ENCODE data around the gene SPTB.

Gene SPTB

GRCh38 chr14:64868841-64869240 lies 10.9 kb downstream of the SPTB start:
- H3K27ac ChIP-seq (ENCODE audit: low read depth in 2 of 2, low read length in 2 of 2), result no peak overlapping the region

GRCh38 chr14:64868379-64868778 lies 11.3 kb downstream of the SPTB start:
- no peaks in the 10 kb centered on the region for H3K4me1 ChIP-seq (ENCODE audit: control insufficient read depth in 2 of 2, insufficient read depth in 2 of 2, low read length in 2 of 2)
- H3K9ac ChIP-seq (ENCODE audit: low read depth in 1 of 2, low read length in 2 of 2), result no peak overlapping the region
- peaks cover 3 to 8% of the 10 kb centered on the region in 2 donors for H3K27me3 ChIP-seq (ENCODE audit: control insufficient read depth in 2 of 2, insufficient read depth in 2 of 2, low read length in 2 of 2)
- no peak overlapping the region for H3K27ac ChIP-seq (ENCODE audit: low read depth in 2 of 2, low read length in 2 of 2)
- H3K9me3 ChIP-seq (ENCODE audit: control insufficient read depth in 2 of 2, low read length in 2 of 2), result no peaks in the 10 kb centered on the region
- H3K4me3 ChIP-seq (ENCODE audit: low read length in 2 of 2), result no peak overlapping the region
- no peaks in the 10 kb centered on the region for H3K36me3 ChIP-seq (ENCODE audit: control insufficient read depth in 2 of 2, insufficient read depth in 2 of 2, low read length in 2 of 2)

More at GRCh38 chr14:64868841-64869240, 10.9 kb downstream of the SPTB start:
- Histone ChIP-seq H3K9ac (ENCODE audit: low read depth in 1 of 2, low read length in 2 of 2) (no peak overlapping the region), H3K9me3 (ENCODE audit: control insufficient read depth in 2 of 2, low read length in 2 of 2) (no peaks in the 10 kb centered on the region), H3K36me3 (ENCODE audit: control insufficient read depth in 2 of 2, insufficient read depth in 2 of 2, low read length in 2 of 2) (no peaks in the 10 kb centered on the region), H3K4me3 (ENCODE audit: low read length in 2 of 2) (no peak overlapping the region), H3K27me3 (ENCODE audit: control insufficient read depth in 2 of 2, insufficient read depth in 2 of 2, low read length in 2 of 2) (peaks cover 3 to 8% of the 10 kb centered on the region in 2 donors), H3K4me1 (ENCODE audit: control insufficient read depth in 2 of 2, insufficient read depth in 2 of 2, low read length in 2 of 2) (no peaks in the 10 kb centered on the region)

- Histone ChIP-seq H3K4me3 (ENCODE audit: low read length in 2 of 2) (no peak overlapping the region), H3K27me3 (ENCODE audit: control insufficient read depth in 2 of 2, insufficient read depth in 2 of 2, low read length in 2 of 2) (peaks cover 3 to 8% of the 10 kb centered on the region in 2 donors), H3K4me1 (ENCODE audit: control insufficient read depth in 2 of 2, insufficient read depth in 2 of 2, low read length in 2 of 2) (no peaks in the 10 kb centered on the region), H3K9me3 (ENCODE audit: control insufficient read depth in 2 of 2, low read length in 2 of 2) (no peaks in the 10 kb centered on the region), H3K36me3 (ENCODE audit: control insufficient read depth in 2 of 2, insufficient read depth in 2 of 2, low read length in 2 of 2) (no peaks in the 10 kb centered on the region), H3K27ac (ENCODE audit: low read depth in 2 of 2, low read length in 2 of 2) (no peak overlapping the region), H3K9ac (ENCODE audit: low read depth in 1 of 2, low read length in 2 of 2) (no peak overlapping the region)
These were observed 12.5 kb downstream of the SPTB start for GRCh38 chr14:64867182-64867581.

GRCh38 chr14:64865992-64866391 lies 13.7 kb downstream of the SPTB start:
- Histone ChIP-seq H3K27me3 (ENCODE audit: control insufficient read depth in 2 of 2, insufficient read depth in 2 of 2, low read length in 2 of 2) (peaks cover 3 to 8% of the 10 kb centered on the region in 2 donors), H3K4me1 (ENCODE audit: control insufficient read depth in 2 of 2, insufficient read depth in 2 of 2, low read length in 2 of 2) (no peaks in the 10 kb centered on the region), H3K27ac (ENCODE audit: low read depth in 2 of 2, low read length in 2 of 2) (no peak overlapping the region), H3K9ac (ENCODE audit: low read depth in 1 of 2, low read length in 2 of 2) (no peak overlapping the region), H3K36me3 (ENCODE audit: control insufficient read depth in 2 of 2, insufficient read depth in 2 of 2, low read length in 2 of 2) (no peaks in the 10 kb centered on the region), H3K9me3 (ENCODE audit: control insufficient read depth in 2 of 2, low read length in 2 of 2) (no peaks in the 10 kb centered on the region), H3K4me3 (ENCODE audit: low read length in 2 of 2) (no peak overlapping the region)

GRCh38 chr14:64865109-64865508 lies 14.6 kb downstream of the SPTB start:
- H3K27me3 ChIP-seq (ENCODE audit: control insufficient read depth in 2 of 2, insufficient read depth in 2 of 2, low read length in 2 of 2), result peaks cover 3 to 8% of the 10 kb centered on the region in 2 donors
- no peak overlapping the region for H3K27ac ChIP-seq (ENCODE audit: low read depth in 2 of 2, low read length in 2 of 2)
- H3K36me3 ChIP-seq (ENCODE audit: control insufficient read depth in 2 of 2, insufficient read depth in 2 of 2, low read length in 2 of 2), result no peaks in the 10 kb centered on the region
- H3K9me3 ChIP-seq (ENCODE audit: control insufficient read depth in 2 of 2, low read length in 2 of 2), result no peaks in the 10 kb centered on the region
- H3K4me1 ChIP-seq (ENCODE audit: control insufficient read depth in 2 of 2, insufficient read depth in 2 of 2, low read length in 2 of 2), result no peaks in the 10 kb centered on the region
- no peak overlapping the region for H3K9ac ChIP-seq (ENCODE audit: low read depth in 1 of 2, low read length in 2 of 2)
- no peak overlapping the region for H3K4me3 ChIP-seq (ENCODE audit: low read length in 2 of 2)

GRCh38 chr14:64864258-64864657 lies 15.4 kb downstream of the SPTB start:
- no peak overlapping the region for H3K27ac ChIP-seq (ENCODE audit: low read depth in 2 of 2, low read length in 2 of 2)
- no peaks in the 10 kb centered on the region for H3K36me3 ChIP-seq (ENCODE audit: control insufficient read depth in 2 of 2, insufficient read depth in 2 of 2, low read length in 2 of 2)
- no peaks in the 10 kb centered on the region for H3K4me1 ChIP-seq (ENCODE audit: control insufficient read depth in 2 of 2, insufficient read depth in 2 of 2, low read length in 2 of 2)
- H3K4me3 ChIP-seq (ENCODE audit: low read length in 2 of 2), result no peak overlapping the region
- peaks cover 3 to 8% of the 10 kb centered on the region in 2 donors for H3K27me3 ChIP-seq (ENCODE audit: control insufficient read depth in 2 of 2, insufficient read depth in 2 of 2, low read length in 2 of 2)
- H3K9ac ChIP-seq (ENCODE audit: low read depth in 1 of 2, low read length in 2 of 2), result no peak overlapping the region
- H3K9me3 ChIP-seq (ENCODE audit: control insufficient read depth in 2 of 2, low read length in 2 of 2), result no peaks in the 10 kb centered on the region

- Histone ChIP-seq H3K4me1 (ENCODE audit: control insufficient read depth in 2 of 2, insufficient read depth in 2 of 2, low read length in 2 of 2) (no peaks in the 10 kb centered on the region), H3K9me3 (ENCODE audit: control insufficient read depth in 2 of 2, low read length in 2 of 2) (no peaks in the 10 kb centered on the region), H3K27me3 (ENCODE audit: control insufficient read depth in 2 of 2, insufficient read depth in 2 of 2, low read length in 2 of 2) (peaks cover 0 to 4% of the 10 kb centered on the region in 2 donors), H3K36me3 (ENCODE audit: control insufficient read depth in 2 of 2, insufficient read depth in 2 of 2, low read length in 2 of 2) (no peaks in the 10 kb centered on the region), H3K4me3 (ENCODE audit: low read length in 2 of 2) (no peak overlapping the region), H3K9ac (ENCODE audit: low read depth in 1 of 2, low read length in 2 of 2) (no peak overlapping the region), H3K27ac (ENCODE audit: low read depth in 2 of 2, low read length in 2 of 2) (no peak overlapping the region)
These were observed 17.8 kb downstream of the SPTB start for GRCh38 chr14:64861916-64862315.

GRCh38 chr14:64860039-64860438 lies 19.7 kb downstream of the SPTB start:
- Histone ChIP-seq H3K27me3 (ENCODE audit: control insufficient read depth in 2 of 2, insufficient read depth in 2 of 2, low read length in 2 of 2) (peaks cover 0 to under 1% of the 10 kb centered on the region in 2 donors), H3K27ac (ENCODE audit: low read depth in 2 of 2, low read length in 2 of 2) (no peak overlapping the region), H3K9ac (ENCODE audit: low read depth in 1 of 2, low read length in 2 of 2) (no peak overlapping the region), H3K36me3 (ENCODE audit: control insufficient read depth in 2 of 2, insufficient read depth in 2 of 2, low read length in 2 of 2) (no peaks in the 10 kb centered on the region), H3K9me3 (ENCODE audit: control insufficient read depth in 2 of 2, low read length in 2 of 2) (no peaks in the 10 kb centered on the region), H3K4me1 (ENCODE audit: control insufficient read depth in 2 of 2, insufficient read depth in 2 of 2, low read length in 2 of 2) (no peaks in the 10 kb centered on the region), H3K4me3 (ENCODE audit: low read length in 2 of 2) (no peak overlapping the region)

- Histone ChIP-seq H3K27ac (ENCODE audit: low read depth in 2 of 2, low read length in 2 of 2) (no peak overlapping the region), H3K27me3 (ENCODE audit: control insufficient read depth in 2 of 2, insufficient read depth in 2 of 2, low read length in 2 of 2) (peaks cover 0 to 3% of the 10 kb centered on the region in 2 donors), H3K4me3 (ENCODE audit: low read length in 2 of 2) (no peak overlapping the region), H3K36me3 (ENCODE audit: control insufficient read depth in 2 of 2, insufficient read depth in 2 of 2, low read length in 2 of 2) (no peaks in the 10 kb centered on the region), H3K4me1 (ENCODE audit: control insufficient read depth in 2 of 2, insufficient read depth in 2 of 2, low read length in 2 of 2) (no peaks in the 10 kb centered on the region), H3K9ac (ENCODE audit: low read depth in 1 of 2, low read length in 2 of 2) (no peak overlapping the region), H3K9me3 (ENCODE audit: control insufficient read depth in 2 of 2, low read length in 2 of 2) (no peaks in the 10 kb centered on the region)
These were observed 21.5 kb downstream of the SPTB start for GRCh38 chr14:64857979-64858744.

- H3K9me3 ChIP-seq (ENCODE audit: control insufficient read depth in 2 of 2, low read length in 2 of 2), result no peaks in the 10 kb centered on the region
- no peak overlapping the region for H3K27ac ChIP-seq (ENCODE audit: low read depth in 2 of 2, low read length in 2 of 2)
- no peaks in the 10 kb centered on the region for H3K4me1 ChIP-seq (ENCODE audit: control insufficient read depth in 2 of 2, insufficient read depth in 2 of 2, low read length in 2 of 2)
- no peak overlapping the region for H3K4me3 ChIP-seq (ENCODE audit: low read length in 2 of 2)
- H3K9ac ChIP-seq (ENCODE audit: low read depth in 1 of 2, low read length in 2 of 2), result no peak overlapping the region
- peaks cover 0 to 3% of the 10 kb centered on the region in 2 donors for H3K27me3 ChIP-seq (ENCODE audit: control insufficient read depth in 2 of 2, insufficient read depth in 2 of 2, low read length in 2 of 2)
- H3K36me3 ChIP-seq (ENCODE audit: control insufficient read depth in 2 of 2, insufficient read depth in 2 of 2, low read length in 2 of 2), result no peaks in the 10 kb centered on the region
These were observed 22.9 kb downstream of the SPTB start for GRCh38 chr14:64856529-64857445.
